Activated CD8-positive, alpha-beta memory T cell treated with anti-CD3 and anti-CD28 coated beads, Interleukin-2, amount 10 ng/mL, durations not matched to agents 7 days and 5 days (primary cell): ENCODE data around the gene NAT8L. TPM values are rescaled to one million over a fixed set of nuclear protein-coding genes. Genes with fewer than 3 reads are reported as not detected.

ENCODE experiments used
- ATAC-seq: fragments of 150-1000 bp; cut with Tn5 transposase; one replicate; pipeline ENCODE4 v1.10.0; 2021; ENCODE audit warnings: moderate library complexity
- CTCF ChIA-PET: fragments of 350-600 bp; sonication (Branson Sonifier 250); formaldehyde crosslinking; loops from one replicate; lab custom pipeline; 2021; ENCODE audit warnings: antibody characterized with exemption; lab: Charles Lee
- DNase-seq: peaks from one replicate; pipeline ENCODE4 v3.0.0-alpha.2; 2020
- H3K27ac Mint-ChIP-seq: one replicate; pipeline ENCODE4 v1.8.0; 2021; ENCODE audit warnings: mild to moderate bottlenecking, mixed read lengths
- H3K27me3 Mint-ChIP-seq: one replicate; pipeline ENCODE4 v1.8.0; 2021; ENCODE audit warnings: mixed read lengths
- H3K36me3 Mint-ChIP-seq: one replicate; pipeline ENCODE4 v1.8.0; 2021; ENCODE audit warnings: mild to moderate bottlenecking, mixed read lengths
- H3K4me1 Mint-ChIP-seq: one replicate; pipeline ENCODE4 v1.8.0; 2021; ENCODE audit warnings: mixed read lengths
- H3K4me3 Mint-ChIP-seq: one replicate; pipeline ENCODE4 v1.8.0; 2021; ENCODE audit warnings: mild to moderate bottlenecking, moderate library complexity, mixed read lengths
- H3K9me3 Mint-ChIP-seq: one replicate; pipeline ENCODE4 v1.8.0; 2022; ENCODE audit warnings: low read depth, mixed read lengths
- total RNA-seq, 2 experiments: library from RNA; stranded (reverse); gene quantifications; one replicate each; pipeline ENCODE4 v1.2.3, GENCODE V29; 2021

NAT8L gene
- total RNA-seq, 2 experiments from 2014 or later = 0.09 to 0.40 TPM

GRCh38 chr4:2105559-2105958, 46.4 kb downstream of the NAT8L start:
- no peak overlapping the region for H3K4me3 Mint-ChIP-seq
- peaks cover 7% of the 10 kb centered on the region for H3K4me1 Mint-ChIP-seq
- no peak for ATAC-seq
- peaks cover 12% of the 10 kb centered on the region for H3K36me3 Mint-ChIP-seq
- CTCF ChIA-PET = no interaction called here
- no peak overlapping the region for H3K27ac Mint-ChIP-seq
- H3K27me3 Mint-ChIP-seq = peaks cover 31% of the 10 kb centered on the region
- peaks cover 8% of the 10 kb centered on the region for H3K9me3 Mint-ChIP-seq
- DNase-seq = no peak

- H3K4me3 Mint-ChIP-seq = no peak overlapping the region
- H3K27me3 Mint-ChIP-seq = peaks cover 8% of the 10 kb centered on the region
These were observed 57.7 kb downstream of the NAT8L start for GRCh38 chr4:2116687-2117400.

More at GRCh38 chr4:2116687-2117400, 57.7 kb downstream of the NAT8L start:
- DNase-seq = no peak
- Mint-ChIP-seq H3K9me3 (no peaks in the 10 kb centered on the region), H3K4me1 (no peaks in the 10 kb centered on the region), H3K27ac (no peak overlapping the region), H3K36me3 (no peaks in the 10 kb centered on the region)
- CTCF ChIA-PET = interaction anchor here (1.3 kb wide), 1 partner anchor 340 kb away, joined by 3 read pairs; no protein-coding TSS in a partner anchor
- no peak for ATAC-seq

Other genes starting within 250 kb of the NAT8L start
- gene LETM1, start 203.2 kb upstream of the NAT8L start, total RNA-seq = 10 to 100 TPM; 51.1 to 73.7 TPM
- gene NSD2, start 187.9 kb upstream of the NAT8L start, total RNA-seq = 100 to 1,000 TPM; 263 to 367 TPM
- gene NELFA, start 50.4 kb upstream of the NAT8L start, total RNA-seq = 10 to 100 TPM; 40.1 to 42.6 TPM
- 10 to 100 TPM; 29.8 to 34.5 TPM for gene HAUS3, start 182.8 kb downstream of the NAT8L start, total RNA-seq
- 1 to 10 TPM; 5.5 to 5.6 TPM for gene POLN, start 182.8 kb downstream of the NAT8L start, total RNA-seq
- gene MXD4, start 202.8 kb downstream of the NAT8L start, total RNA-seq = 10 to 100 TPM; 13.7 to 14.3 TPM